ENCODE results near the gene RBM24. TPM values are rescaled to one million over a fixed set of nuclear protein-coding genes. Genes with fewer than 3 reads are reported as not detected.

Gene RBM24
- total RNA-seq, 1 donor from 2014 or later: 27.6 TPM

DNA sequence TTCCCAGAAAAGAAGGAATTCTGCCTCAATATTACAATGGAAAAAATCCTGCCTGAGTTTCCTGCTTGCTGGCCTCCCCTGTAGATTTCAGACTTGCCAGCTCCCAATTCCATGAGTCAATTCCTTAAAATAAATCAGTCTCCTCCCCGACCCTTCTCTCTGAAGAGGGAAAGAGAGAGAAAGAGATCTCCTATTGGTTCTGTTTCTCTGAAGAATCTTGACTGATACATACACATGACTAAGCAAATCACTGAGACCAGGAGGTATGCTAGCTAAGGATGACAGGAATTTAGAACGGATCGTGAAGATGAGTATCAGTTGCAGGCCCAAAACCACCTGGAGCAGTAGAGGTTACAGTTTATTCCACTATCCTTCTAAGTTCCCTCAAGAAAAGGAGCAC lies 11.3 kb upstream of the RBM24 start:
- Histone ChIP-seq H3K36me3 (no peaks in the 10 kb centered on the region), H3F3A (ENCODE audit: low read depth) (no peaks in the 10 kb centered on the region), H3K9me3 (ENCODE audit: low read depth) (no peaks in the 10 kb centered on the region), H4K20me1 (ENCODE audit: low read depth) (no peaks in the 10 kb centered on the region), H3K4me3 (no peak overlapping the region), H3K79me2 (ENCODE audit: low read depth) (no peaks in the 10 kb centered on the region), H3K4me2 (no peak overlapping the region), H3K27ac (no peak overlapping the region), H2AFZ (replicated peaks) (no peak overlapping the region), H3K27me3 (no peaks in the 10 kb centered on the region), H3K4me1 (no peaks in the 10 kb centered on the region), H3K9ac (no peak overlapping the region)
- Mint-ChIP-seq H3K4me3 (no peak overlapping the region), H3K36me3 (no peaks in the 10 kb centered on the region), H3K4me1 (no peaks in the 10 kb centered on the region), H3K27ac (no peak overlapping the region), H3K27me3 (ENCODE audit: insufficient read depth, low read depth) (no peaks in the 10 kb centered on the region), H3K9me3 (peaks cover 4% of the 10 kb centered on the region)
- no peak for DNase-seq (ENCODE audit: low spot score)
- no peak for TF ChIP-seq EZH2phosphoT487 (IDR thresholded peaks at IDR 0.05)
- no peak for TF ChIP-seq EZH2 (IDR thresholded peaks at IDR 0.05)
- TF ChIP-seq CTCF (IDR thresholded peaks at IDR 0.05): no peak

DNA sequence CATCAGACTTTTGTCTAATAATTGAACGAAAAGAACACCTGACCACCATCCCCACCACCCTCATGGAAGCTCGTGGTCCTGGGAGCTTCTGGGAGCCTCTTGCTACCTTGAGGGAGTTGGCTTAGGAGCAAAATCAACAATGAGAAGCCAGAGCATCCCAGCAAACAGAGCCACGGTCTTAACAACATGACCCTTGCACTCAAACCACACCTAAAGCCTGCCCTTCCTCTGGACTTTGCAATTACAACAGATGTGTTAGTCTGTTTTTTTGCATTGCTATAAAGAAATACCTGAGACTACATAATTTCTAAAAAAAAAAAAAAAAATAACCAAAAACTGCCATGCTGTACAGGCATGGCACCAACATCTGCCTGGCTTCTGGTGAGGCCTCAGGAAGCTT lies 9.5 kb upstream of the RBM24 start:
- Histone ChIP-seq H3K4me1 (no peaks in the 10 kb centered on the region), H3K4me3 (no peak overlapping the region), H3K4me2 (no peak overlapping the region), H3K27me3 (no peaks in the 10 kb centered on the region), H3F3A (ENCODE audit: low read depth) (no peaks in the 10 kb centered on the region), H2AFZ (replicated peaks) (no peak overlapping the region), H4K20me1 (ENCODE audit: low read depth) (no peaks in the 10 kb centered on the region), H3K9ac (no peak overlapping the region), H3K9me3 (ENCODE audit: low read depth) (no peaks in the 10 kb centered on the region), H3K79me2 (ENCODE audit: low read depth) (no peaks in the 10 kb centered on the region), H3K27ac (no peak overlapping the region), H3K36me3 (no peaks in the 10 kb centered on the region)
- Mint-ChIP-seq H3K36me3 (no peaks in the 10 kb centered on the region), H3K4me1 (peaks cover under 1% of the 10 kb centered on the region), H3K27me3 (ENCODE audit: insufficient read depth, low read depth) (no peaks in the 10 kb centered on the region), H3K27ac (no peak overlapping the region), H3K4me3 (no peak overlapping the region), H3K9me3 (peaks cover 2% of the 10 kb centered on the region)
- TF ChIP-seq EZH2phosphoT487 (IDR thresholded peaks at IDR 0.05): no peak
- no peak for TF ChIP-seq EZH2 (IDR thresholded peaks at IDR 0.05)
- no peak for TF ChIP-seq CTCF (IDR thresholded peaks at IDR 0.05)
- no peak for DNase-seq (ENCODE audit: low spot score)

GRCh38 chr6:17276766-17277165 lies 4.4 kb upstream of the RBM24 start:
- H3K4me2 ChIP-seq: no peak overlapping the region
- H3K9me3 ChIP-seq (ENCODE audit: low read depth): no peaks in the 10 kb centered on the region
- H3K79me2 ChIP-seq (ENCODE audit: low read depth): no peaks in the 10 kb centered on the region
- Mint-ChIP-seq H3K9me3 (no peaks in the 10 kb centered on the region), H3K36me3 (no peaks in the 10 kb centered on the region), H3K27me3 (ENCODE audit: insufficient read depth, low read depth) (peaks cover 10% of the 10 kb centered on the region), H3K4me1 (peaks cover 8% of the 10 kb centered on the region), H3K4me3 (no peak overlapping the region), H3K27ac (no peak overlapping the region)
- no peak for TF ChIP-seq CTCF (IDR thresholded peaks at IDR 0.05)
- no peak for TF ChIP-seq EZH2 (IDR thresholded peaks at IDR 0.05)
- no peak for TF ChIP-seq EZH2phosphoT487 (IDR thresholded peaks at IDR 0.05)
- no peaks in the 10 kb centered on the region for H4K20me1 ChIP-seq (ENCODE audit: low read depth)
- H3K36me3 ChIP-seq: no peaks in the 10 kb centered on the region
- no peak overlapping the region for H2AFZ ChIP-seq (replicated peaks)
- H3K27ac ChIP-seq: no peak overlapping the region
- no peak overlapping the region for H3K4me3 ChIP-seq
- no peak overlapping the region for H3K9ac ChIP-seq
- peaks cover 41% of the 10 kb centered on the region for H3K27me3 ChIP-seq
- peaks cover 11% of the 10 kb centered on the region for H3K4me1 ChIP-seq
- H3F3A ChIP-seq (ENCODE audit: low read depth): peaks cover 18% of the 10 kb centered on the region
- no peak for DNase-seq (ENCODE audit: low spot score)
